ENCODE results near the gene GRIK4. TPM values are rescaled to one million over a fixed set of nuclear protein-coding genes. Genes with fewer than 3 reads are reported as not detected.

Gene GRIK4
- total and polyA plus RNA-seq, 8 donors: 0.02 TPM; not detected in 7

DNA sequence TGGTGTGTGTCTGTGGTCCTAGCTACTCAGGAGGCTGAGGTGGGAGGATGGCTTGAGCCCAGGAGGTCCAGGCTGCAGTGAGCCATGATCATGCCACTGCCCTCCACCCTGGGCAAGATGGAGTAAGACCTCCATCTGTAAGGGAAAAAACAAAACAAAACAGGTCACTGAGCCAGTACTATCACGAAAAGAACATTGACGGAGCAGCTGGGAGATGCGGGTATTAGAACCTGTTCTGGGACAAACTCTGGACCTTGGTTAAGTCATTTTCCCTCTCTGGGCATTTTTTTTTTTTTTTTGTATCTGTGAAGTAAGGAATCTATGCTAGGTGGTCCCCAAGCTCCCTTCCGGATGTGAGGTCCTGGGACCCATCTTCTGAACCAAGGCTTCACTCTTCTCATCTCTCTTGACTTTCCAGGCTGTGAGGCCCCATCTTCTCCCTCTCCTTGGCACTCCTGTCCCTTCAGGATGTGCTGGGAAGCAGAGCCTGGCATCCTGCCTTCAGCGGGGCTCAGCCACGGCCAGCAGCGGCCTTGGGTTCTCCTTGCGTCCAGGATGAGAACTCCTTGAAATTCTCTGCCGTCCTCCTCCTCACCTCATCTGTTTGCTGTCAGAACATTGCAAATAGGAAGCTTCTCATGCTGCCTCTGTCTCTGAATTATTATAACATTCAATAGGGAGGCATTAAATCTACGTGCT, 130.8 kb downstream of the GRIK4 start:
- DNase-seq (no peak), ATAC-seq (no peak), FAIRE-seq (no peak)
- H3K4me1 ChIP-seq: no peaks in the 10 kb centered on the region
- TF ChIP-seq, protein P1, sequence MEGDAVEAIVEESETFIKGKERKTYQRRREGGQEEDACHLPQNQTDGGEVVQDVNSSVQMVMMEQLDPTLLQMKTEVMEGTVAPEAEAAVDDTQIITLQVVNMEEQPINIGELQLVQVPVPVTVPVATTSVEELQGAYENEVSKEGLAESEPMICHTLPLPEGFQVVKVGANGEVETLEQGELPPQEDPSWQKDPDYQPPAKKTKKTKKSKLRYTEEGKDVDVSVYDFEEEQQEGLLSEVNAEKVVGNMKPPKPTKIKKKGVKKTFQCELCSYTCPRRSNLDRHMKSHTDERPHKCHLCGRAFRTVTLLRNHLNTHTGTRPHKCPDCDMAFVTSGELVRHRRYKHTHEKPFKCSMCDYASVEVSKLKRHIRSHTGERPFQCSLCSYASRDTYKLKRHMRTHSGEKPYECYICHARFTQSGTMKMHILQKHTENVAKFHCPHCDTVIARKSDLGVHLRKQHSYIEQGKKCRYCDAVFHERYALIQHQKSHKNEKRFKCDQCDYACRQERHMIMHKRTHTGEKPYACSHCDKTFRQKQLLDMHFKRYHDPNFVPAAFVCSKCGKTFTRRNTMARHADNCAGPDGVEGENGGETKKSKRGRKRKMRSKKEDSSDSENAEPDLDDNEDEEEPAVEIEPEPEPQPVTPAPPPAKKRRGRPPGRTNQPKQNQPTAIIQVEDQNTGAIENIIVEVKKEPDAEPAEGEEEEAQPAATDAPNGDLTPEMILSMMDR (IDR thresholded peaks at IDR 0.05): no peak
- no peaks in the 10 kb centered on the region for H3K36me3 ChIP-seq
- H3K4me3 ChIP-seq: no peak overlapping the region
- H3K27me3 ChIP-seq: peaks cover 0 to 4% (median 0%) of the 10 kb centered on the region in 4 donors
- H3K9me3 ChIP-seq: no peaks in the 10 kb centered on the region
- 66 to 71% methylated on average over 10 of the region's 10 CpGs for WGBS, 2 donors
- no peak overlapping the region for H3K27ac ChIP-seq
- intact Hi-C loops (cut with DNase I): no loop called here

DNA sequence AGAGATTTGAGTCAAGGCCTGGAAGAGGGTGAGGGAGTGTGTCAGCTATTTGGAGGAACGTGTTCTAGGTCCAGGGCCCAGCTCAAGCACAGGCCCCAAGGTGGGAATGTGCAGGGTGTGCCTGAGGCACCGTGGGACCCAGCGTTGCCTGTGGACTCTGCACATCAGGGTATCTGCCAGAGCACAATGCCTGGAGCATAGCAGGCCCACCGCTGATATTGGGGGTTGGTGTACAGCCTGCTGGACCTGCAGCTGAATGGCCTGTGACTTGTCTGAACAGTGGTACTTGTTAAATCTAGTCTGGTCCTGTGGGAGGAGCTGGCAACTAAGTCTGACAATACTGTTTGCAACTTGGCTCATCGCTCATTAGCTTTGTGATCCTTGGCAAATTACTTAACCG, 131.7 kb downstream of the GRIK4 start:
- H3K27me3 ChIP-seq: peaks cover 0 to 4% (median 0%) of the 10 kb centered on the region in 4 donors
- 76 to 85% methylated on average over 6 of the region's 6 CpGs for WGBS, 2 donors
- DNase-seq (no peak), FAIRE-seq (no peak), ATAC-seq (no peak)
- no peaks in the 10 kb centered on the region for H3K4me1 ChIP-seq
- TF ChIP-seq, protein P1 (IDR thresholded peaks at IDR 0.05): no peak
- intact Hi-C loops (cut with DNase I): no loop called here
- no peak overlapping the region for H3K27ac ChIP-seq
- H3K36me3 ChIP-seq: no peaks in the 10 kb centered on the region
- no peak overlapping the region for H3K4me3 ChIP-seq
- no peaks in the 10 kb centered on the region for H3K9me3 ChIP-seq

DNA sequence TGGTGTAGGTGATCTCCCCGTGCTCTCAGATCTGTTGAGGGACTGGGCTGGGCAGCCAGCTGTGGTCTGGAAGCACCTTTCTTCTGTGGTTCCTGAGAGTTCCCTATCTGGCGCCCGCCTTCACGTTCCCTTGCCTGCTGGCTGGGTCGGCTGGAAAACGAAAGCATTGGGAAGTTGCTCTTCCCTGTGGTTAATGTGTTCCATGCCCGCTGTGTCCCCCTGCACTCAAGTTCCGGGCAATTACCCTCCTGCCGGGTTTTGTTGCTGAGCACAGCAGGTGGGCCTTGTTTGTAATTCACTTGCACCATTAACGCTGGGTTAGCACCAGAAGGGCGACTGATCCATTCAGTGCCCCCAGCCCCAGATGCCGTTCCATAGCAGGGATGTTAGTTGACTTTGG, 134.1 kb downstream of the GRIK4 start:
- DNase-seq: no peak
- intact Hi-C loops (cut with DNase I): no loop called here

DNA sequence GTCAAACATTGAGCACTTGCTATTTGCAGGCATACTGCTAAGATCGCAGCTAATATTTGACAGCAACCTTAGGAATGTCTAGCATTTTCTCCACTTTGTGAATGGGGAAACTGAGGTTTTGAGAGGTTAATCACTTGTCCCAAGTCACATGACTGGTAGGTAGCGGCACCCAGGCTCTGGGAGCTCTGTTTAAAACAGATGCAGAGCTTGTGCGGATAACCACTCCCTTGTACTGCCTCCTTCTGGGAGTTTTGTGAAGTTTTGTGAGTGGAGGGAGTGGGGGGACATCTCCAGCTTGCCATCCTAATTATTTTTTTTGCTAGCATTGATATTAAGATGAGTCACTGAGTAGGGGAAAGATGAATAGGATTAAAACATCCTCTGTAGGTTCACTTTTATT, 134.7 kb downstream of the GRIK4 start:
- Histone ChIP-seq H3K4me3 (no peak overlapping the region), H3K9me3 (no peaks in the 10 kb centered on the region), H3K4me1 (no peaks in the 10 kb centered on the region), H3K27me3 (peaks cover 0 to under 1% (median 0%) of the 10 kb centered on the region in 4 donors), H3K36me3 (no peaks in the 10 kb centered on the region), H3K27ac (no peak overlapping the region)
- intact Hi-C loops (cut with DNase I): no loop called here
- TF ChIP-seq, protein P1 (IDR thresholded peaks at IDR 0.05): no peak
- FAIRE-seq (no peak), DNase-seq (no peak), ATAC-seq (no peak)
- WGBS, 2 donors: 72 to 74% methylated on average over 3 of the region's 3 CpGs

More for the DNA sequence above, 134.1 kb downstream of the GRIK4 start:
- H3K4me1 ChIP-seq: no peaks in the 10 kb centered on the region
- no peak for FAIRE-seq
- H3K27me3 ChIP-seq: peaks cover 0 to 4% (median 0%) of the 10 kb centered on the region in 4 donors
- no peaks in the 10 kb centered on the region for H3K9me3 ChIP-seq
- no peaks in the 10 kb centered on the region for H3K36me3 ChIP-seq
- no peak overlapping the region for H3K4me3 ChIP-seq
- 17 to 30% methylated on average over 12 of the region's 12 CpGs for WGBS, 2 donors
- no peak overlapping the region for H3K27ac ChIP-seq
- peak in 1 of 4 donors; percentile 32 for ATAC-seq
- TF ChIP-seq, protein P1 (IDR thresholded peaks at IDR 0.05): no peak

DNA sequence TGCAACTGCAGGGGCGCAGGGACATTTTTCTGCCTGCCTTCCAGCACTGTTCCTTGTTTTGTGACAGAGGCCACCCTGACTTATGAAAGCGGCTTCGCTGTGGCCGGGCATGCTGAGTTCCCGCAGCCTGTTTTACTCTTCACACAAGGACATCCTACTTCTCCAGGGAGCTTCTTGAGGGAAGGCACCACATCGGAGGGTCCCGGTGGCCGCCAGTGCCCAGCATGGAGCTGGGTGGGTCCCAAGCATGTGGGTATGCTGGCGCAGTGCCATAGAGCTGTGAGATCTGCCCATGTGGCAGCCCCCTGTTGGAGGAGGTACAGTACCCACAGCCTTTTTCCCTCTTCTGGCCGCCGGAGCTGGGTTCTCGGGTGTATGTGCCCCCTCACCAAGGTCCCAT, 136.1 kb downstream of the GRIK4 start:
- TF ChIP-seq, protein P1 (IDR thresholded peaks at IDR 0.05): no peak
- H3K36me3 ChIP-seq: no peaks in the 10 kb centered on the region
- no peaks in the 10 kb centered on the region for H3K9me3 ChIP-seq
- no peak for FAIRE-seq
- WGBS, 2 donors: 76 to 82% methylated on average over 12 of the region's 12 CpGs
- no peaks in the 10 kb centered on the region for H3K4me1 ChIP-seq
- H3K27ac ChIP-seq: no peak overlapping the region
- no peaks in the 10 kb centered on the region for H3K27me3 ChIP-seq
- intact Hi-C loops (cut with DNase I): no loop called here
- no peak for ATAC-seq
- DNase-seq: no peak
- no peak overlapping the region for H3K4me3 ChIP-seq

Measured in pancreas (tissue), 10 donors.